ENCODE results near the gene SNCAIP.

The SNCAIP gene

DNA sequence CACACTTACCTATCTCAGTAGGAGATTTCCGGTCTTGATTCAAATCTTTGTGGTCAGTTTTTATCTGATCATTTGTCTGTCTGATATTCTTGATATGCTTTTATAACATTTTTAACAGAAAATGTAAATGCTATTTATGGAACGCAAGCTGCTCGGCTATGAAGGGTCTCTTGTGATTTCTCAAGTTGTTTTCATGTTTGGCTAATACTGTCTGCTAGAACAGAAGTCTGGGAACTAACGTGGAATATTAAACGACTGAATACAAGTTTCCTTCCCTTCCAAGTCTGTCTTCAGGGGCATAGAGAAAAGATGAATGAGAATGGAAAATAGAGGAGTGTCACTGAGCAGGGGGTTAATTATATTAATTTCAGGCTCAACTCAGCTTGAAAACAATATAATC is 27.6 kb downstream of the SNCAIP start:
- Histone ChIP-seq H3K27me3 (replicated peaks) (no peaks in the 10 kb centered on the region), H3K4me3 (ENCODE audit: low read depth, low read length) (no peak overlapping the region), H3K27ac (no peak overlapping the region), H3K36me3 (replicated peaks) (no peaks in the 10 kb centered on the region)
- in situ Hi-C loops (cut with HindIII; ENCODE audit: low pct_ligation_motif_present, low sequenced_read_pairs): no loop called here
- TF ChIP-seq, protein P1, sequence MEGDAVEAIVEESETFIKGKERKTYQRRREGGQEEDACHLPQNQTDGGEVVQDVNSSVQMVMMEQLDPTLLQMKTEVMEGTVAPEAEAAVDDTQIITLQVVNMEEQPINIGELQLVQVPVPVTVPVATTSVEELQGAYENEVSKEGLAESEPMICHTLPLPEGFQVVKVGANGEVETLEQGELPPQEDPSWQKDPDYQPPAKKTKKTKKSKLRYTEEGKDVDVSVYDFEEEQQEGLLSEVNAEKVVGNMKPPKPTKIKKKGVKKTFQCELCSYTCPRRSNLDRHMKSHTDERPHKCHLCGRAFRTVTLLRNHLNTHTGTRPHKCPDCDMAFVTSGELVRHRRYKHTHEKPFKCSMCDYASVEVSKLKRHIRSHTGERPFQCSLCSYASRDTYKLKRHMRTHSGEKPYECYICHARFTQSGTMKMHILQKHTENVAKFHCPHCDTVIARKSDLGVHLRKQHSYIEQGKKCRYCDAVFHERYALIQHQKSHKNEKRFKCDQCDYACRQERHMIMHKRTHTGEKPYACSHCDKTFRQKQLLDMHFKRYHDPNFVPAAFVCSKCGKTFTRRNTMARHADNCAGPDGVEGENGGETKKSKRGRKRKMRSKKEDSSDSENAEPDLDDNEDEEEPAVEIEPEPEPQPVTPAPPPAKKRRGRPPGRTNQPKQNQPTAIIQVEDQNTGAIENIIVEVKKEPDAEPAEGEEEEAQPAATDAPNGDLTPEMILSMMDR (IDR thresholded peaks at IDR 0.05; ENCODE audit: low read depth, low read length, missing control alignments): no peak
- DNase-seq: no peak

DNA sequence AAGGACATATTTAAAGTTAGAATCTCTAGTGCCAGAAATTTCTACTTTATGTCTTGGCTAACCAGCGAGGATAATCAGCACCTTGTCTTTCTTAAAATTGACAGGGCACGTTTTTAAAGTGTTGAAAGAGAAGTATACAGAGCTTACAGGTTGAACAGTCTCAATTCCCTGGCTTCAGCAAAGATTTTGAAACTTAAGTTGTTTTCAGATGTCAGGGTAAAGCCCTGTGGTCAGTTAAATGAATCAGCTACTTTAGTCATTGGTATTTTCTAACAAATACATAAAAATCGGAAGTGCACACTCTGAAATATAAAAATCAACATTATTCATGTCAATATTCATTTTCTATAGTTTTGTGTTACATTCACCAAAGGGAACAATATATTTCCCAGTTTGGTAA is 29.1 kb downstream of the SNCAIP start:
- Histone ChIP-seq H3K4me3 (ENCODE audit: low read depth, low read length) (no peak overlapping the region), H3K36me3 (replicated peaks) (no peaks in the 10 kb centered on the region), H3K27me3 (replicated peaks) (no peaks in the 10 kb centered on the region), H3K27ac (no peak overlapping the region)
- TF ChIP-seq, protein P1 (IDR thresholded peaks at IDR 0.05; ENCODE audit: low read depth, low read length, missing control alignments): no peak
- in situ Hi-C loops (cut with HindIII; ENCODE audit: low pct_ligation_motif_present, low sequenced_read_pairs): no loop called here
- no peak for DNase-seq

DNA sequence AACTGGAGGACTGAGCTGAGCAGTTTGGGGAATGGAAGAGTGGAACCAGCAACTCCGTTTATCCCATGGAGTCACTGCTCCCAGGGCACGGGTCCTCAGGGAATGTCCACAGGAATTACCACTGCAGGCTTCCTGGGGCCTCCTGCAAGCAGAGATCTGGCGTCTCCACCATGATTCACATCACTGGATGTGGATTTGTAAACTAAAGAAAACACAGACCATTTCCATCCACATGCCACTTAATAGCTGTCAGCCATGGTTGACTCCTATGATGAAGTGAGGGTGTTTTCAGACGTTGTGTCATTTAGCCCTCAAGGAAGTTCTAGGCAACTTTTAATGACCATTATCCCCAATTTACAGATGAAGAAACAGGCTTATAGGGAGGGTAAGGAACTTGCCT is 30.2 kb downstream of the SNCAIP start:
- in situ Hi-C loops (cut with HindIII; ENCODE audit: low pct_ligation_motif_present, low sequenced_read_pairs): no loop called here
- DNase-seq: no peak
- no peaks in the 10 kb centered on the region for H3K27me3 ChIP-seq (replicated peaks)
- TF ChIP-seq, protein P1 (IDR thresholded peaks at IDR 0.05; ENCODE audit: low read depth, low read length, missing control alignments): no peak
- H3K36me3 ChIP-seq (replicated peaks): no peaks in the 10 kb centered on the region
- H3K27ac ChIP-seq: no peak overlapping the region
- H3K4me3 ChIP-seq (ENCODE audit: low read depth, low read length): no peak overlapping the region

DNA sequence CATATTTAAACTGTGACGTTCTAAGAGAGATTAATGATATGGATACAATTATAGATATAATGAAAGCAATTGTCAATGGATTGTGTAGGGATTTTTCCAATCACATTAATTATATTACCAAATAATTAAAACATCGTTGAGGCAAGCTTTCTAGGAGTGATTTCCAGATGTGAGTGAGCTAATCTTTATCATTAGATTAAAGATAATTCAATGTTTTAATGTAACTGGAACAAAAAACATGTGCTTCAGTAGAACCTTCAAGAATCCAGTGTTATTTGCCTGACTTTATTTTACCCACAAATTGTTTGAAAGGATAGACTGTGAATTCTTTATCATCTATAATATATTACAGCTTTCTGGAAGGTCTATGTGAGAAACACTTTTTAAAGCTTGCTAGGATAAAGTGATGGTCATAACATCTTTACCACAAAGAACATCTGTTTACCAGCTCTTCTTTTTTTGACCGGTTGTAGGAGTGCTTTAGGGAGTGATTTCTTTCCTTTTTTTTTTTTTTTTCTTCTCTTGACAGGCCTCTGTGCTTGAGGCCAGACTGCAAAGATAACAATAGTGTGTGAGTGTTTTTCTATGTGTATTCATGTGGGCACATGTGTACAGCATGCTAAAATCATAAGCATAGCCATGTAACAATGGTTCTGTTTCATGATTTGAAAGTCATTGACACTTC is 35.0 kb downstream of the SNCAIP start:
- Histone ChIP-seq H3K36me3 (replicated peaks) (no peaks in the 10 kb centered on the region), H3K4me3 (ENCODE audit: low read depth, low read length) (no peak overlapping the region), H3K27ac (no peak overlapping the region), H3K27me3 (replicated peaks) (no peaks in the 10 kb centered on the region)
- TF ChIP-seq, protein P1 (IDR thresholded peaks at IDR 0.05; ENCODE audit: low read depth, low read length, missing control alignments): no peak
- in situ Hi-C loops (cut with HindIII; ENCODE audit: low pct_ligation_motif_present, low sequenced_read_pairs): no loop called here
- no peak for DNase-seq

DNA sequence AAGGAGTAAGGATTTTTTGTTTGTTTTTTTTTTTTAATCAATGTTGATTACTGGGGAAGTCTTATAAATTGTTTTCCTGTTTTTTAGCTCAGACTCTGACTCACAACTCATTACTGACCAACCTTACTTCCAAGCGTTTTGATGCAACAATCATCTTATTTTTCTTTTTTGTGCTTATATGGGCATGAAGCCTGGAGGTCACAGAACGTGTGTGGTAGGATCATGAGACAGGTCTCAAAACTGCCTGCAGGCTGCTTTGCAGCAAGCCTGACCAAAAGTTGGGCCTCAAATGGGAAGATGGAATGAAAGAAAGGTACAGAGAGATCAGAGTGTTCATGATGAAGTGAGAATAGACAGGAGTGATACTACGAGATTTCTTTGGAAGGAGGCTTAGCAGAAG is 38.5 kb downstream of the SNCAIP start:
- in situ Hi-C loops (cut with HindIII; ENCODE audit: low pct_ligation_motif_present, low sequenced_read_pairs): no loop called here
- no peak for DNase-seq
- Histone ChIP-seq H3K27ac (no peak overlapping the region), H3K27me3 (replicated peaks) (no peaks in the 10 kb centered on the region), H3K4me3 (ENCODE audit: low read depth, low read length) (no peak overlapping the region), H3K36me3 (replicated peaks) (no peaks in the 10 kb centered on the region)
- TF ChIP-seq, protein P1 (IDR thresholded peaks at IDR 0.05; ENCODE audit: low read depth, low read length, missing control alignments): no peak
